ENCODE measurements around the gene JADE3.

- TF ChIP-seq EZH2phosphoT487 (IDR thresholded peaks at IDR 0.05; ENCODE audit: borderline replicate concordance), result no peak
- TF ChIP-seq, protein P1, sequence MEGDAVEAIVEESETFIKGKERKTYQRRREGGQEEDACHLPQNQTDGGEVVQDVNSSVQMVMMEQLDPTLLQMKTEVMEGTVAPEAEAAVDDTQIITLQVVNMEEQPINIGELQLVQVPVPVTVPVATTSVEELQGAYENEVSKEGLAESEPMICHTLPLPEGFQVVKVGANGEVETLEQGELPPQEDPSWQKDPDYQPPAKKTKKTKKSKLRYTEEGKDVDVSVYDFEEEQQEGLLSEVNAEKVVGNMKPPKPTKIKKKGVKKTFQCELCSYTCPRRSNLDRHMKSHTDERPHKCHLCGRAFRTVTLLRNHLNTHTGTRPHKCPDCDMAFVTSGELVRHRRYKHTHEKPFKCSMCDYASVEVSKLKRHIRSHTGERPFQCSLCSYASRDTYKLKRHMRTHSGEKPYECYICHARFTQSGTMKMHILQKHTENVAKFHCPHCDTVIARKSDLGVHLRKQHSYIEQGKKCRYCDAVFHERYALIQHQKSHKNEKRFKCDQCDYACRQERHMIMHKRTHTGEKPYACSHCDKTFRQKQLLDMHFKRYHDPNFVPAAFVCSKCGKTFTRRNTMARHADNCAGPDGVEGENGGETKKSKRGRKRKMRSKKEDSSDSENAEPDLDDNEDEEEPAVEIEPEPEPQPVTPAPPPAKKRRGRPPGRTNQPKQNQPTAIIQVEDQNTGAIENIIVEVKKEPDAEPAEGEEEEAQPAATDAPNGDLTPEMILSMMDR (conservative IDR thresholded peaks at IDR 0.05; ENCODE audit: low read length), result no peak
Measured at GRCh38 chrX:46910415-46910814, 1.8 kb upstream of the JADE3 start.

Measured in Loucy (cell line).